HepG2 (cell line): ENCODE results near the gene CEP135.

Source experiments
- EZH2 ChIP-seq: conservative IDR thresholded peaks from 2 replicates; pipeline ENCODE4 v1.6.1; 2012; ENCODE audit warnings: mild to moderate bottlenecking, low read depth, low read length, moderate library complexity
- HNF4A ChIP-seq: sonication (generic); formaldehyde crosslinking; IDR thresholded peaks from 2 replicates; pipeline ENCODE4 v1.4.0; 2020; ENCODE audit warnings: missing genetic modification reagents
- JUN ChIP-seq: sonication (generic); formaldehyde crosslinking; IDR thresholded peaks from 2 replicates; pipeline ENCODE4 v1.4.0; 2020; ENCODE audit warnings: mild to moderate bottlenecking, missing genetic modification reagents
- SIN3A ChIP-seq: IDR thresholded peaks from 2 replicates; pipeline ENCODE4 v1.6.1; 2011; ENCODE audit warnings: low read depth, mild to moderate bottlenecking, control low read depth, low read length, borderline replicate concordance
- TF ChIP-seq, protein P1 (sequence below): sonication (generic); formaldehyde crosslinking; IDR thresholded peaks from 2 replicates; pipeline ENCODE4 v1.4.0; 2020; ENCODE audit warnings: missing genetic modification reagents
- TF ChIP-seq, protein P2 (sequence below): IDR thresholded peaks from 2 replicates; pipeline ENCODE4 v1.6.1; 2012; ENCODE audit warnings: inconsistent platforms

- TF ChIP-seq EZH2 (no peak), JUN (CRISPR knock-in tag) (no peak), HNF4A (CRISPR knock-in tag) (no peak), SIN3A (no peak)
- TF ChIP-seq, protein P1, sequence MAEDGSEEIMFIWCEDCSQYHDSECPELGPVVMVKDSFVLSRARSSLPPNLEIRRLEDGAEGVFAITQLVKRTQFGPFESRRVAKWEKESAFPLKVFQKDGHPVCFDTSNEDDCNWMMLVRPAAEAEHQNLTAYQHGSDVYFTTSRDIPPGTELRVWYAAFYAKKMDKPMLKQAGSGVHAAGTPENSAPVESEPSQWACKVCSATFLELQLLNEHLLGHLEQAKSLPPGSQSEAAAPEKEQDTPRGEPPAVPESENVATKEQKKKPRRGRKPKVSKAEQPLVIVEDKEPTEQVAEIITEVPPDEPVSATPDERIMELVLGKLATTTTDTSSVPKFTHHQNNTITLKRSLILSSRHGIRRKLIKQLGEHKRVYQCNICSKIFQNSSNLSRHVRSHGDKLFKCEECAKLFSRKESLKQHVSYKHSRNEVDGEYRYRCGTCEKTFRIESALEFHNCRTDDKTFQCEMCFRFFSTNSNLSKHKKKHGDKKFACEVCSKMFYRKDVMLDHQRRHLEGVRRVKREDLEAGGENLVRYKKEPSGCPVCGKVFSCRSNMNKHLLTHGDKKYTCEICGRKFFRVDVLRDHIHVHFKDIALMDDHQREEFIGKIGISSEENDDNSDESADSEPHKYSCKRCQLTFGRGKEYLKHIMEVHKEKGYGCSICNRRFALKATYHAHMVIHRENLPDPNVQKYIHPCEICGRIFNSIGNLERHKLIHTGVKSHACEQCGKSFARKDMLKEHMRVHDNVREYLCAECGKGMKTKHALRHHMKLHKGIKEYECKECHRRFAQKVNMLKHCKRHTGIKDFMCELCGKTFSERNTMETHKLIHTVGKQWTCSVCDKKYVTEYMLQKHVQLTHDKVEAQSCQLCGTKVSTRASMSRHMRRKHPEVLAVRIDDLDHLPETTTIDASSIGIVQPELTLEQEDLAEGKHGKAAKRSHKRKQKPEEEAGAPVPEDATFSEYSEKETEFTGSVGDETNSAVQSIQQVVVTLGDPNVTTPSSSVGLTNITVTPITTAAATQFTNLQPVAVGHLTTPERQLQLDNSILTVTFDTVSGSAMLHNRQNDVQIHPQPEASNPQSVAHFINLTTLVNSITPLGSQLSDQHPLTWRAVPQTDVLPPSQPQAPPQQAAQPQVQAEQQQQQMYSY (CRISPR knock-in tag): no peak
- TF ChIP-seq, protein P2, sequence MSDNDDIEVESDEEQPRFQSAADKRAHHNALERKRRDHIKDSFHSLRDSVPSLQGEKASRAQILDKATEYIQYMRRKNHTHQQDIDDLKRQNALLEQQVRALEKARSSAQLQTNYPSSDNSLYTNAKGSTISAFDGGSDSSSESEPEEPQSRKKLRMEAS: no peak
Measured at GRCh38 chr4:55959655-55960054, 10.9 kb downstream of the CEP135 start.
